ENCODE data around the gene MCTP1. TPM values are rescaled to one million over a fixed set of nuclear protein-coding genes. Genes with fewer than 3 reads are reported as not detected.

The MCTP1 gene
- total and polyA plus RNA-seq, 2 of the 8 experiments (the other 6 are each of a cell fraction or from before 2014, with no cell fraction given): 0.56 to 3.4 TPM

DNA sequence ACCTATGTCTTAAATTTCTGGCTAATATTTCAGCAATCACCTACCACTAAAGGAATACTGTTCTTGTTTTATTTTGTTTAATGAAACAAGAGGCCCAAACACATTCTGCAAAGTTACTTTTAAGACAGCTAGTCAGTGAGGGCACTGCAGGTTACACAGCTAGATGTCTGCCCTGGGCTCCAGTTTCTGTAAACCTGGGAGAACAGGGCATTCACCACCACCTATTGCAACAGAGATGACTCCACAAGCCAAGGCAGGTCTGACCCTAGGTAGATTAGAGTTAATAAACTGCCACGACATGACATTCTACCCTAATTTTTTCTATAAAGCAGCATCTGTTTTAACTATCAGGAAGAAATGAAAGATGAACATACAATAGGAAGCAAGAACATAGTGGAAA lies 575.6 kb downstream of the MCTP1 start (continued):
- TF ChIP-seq RNF2 (IDR thresholded peaks at IDR 0.05; ENCODE audit: borderline replicate concordance, low read depth, low read length, missing control alignments, poor library complexity, severe bottlenecking): no peak
- no peak for TF ChIP-seq YY1 (IDR thresholded peaks at IDR 0.05; ENCODE audit: low read depth, low read length)
- TF ChIP-seq TEAD4 (IDR thresholded peaks at IDR 0.05; ENCODE audit: low read depth, low read length): no peak

All from H1 (cell line).